Esophagus squamous epithelium (tissue), 5 donors: Measurements from ENCODE around the gene TMEM38A. TPM values are rescaled to one million over a fixed set of nuclear protein-coding genes. Genes with fewer than 3 reads are reported as not detected.
"Not testable (repeated sequence)": the region's sequence is repeated elsewhere in the genome, so short reads cannot be mapped to it uniquely, and the experiment has no call there.

Experiments used
- DNase-seq: peaks from one replicate; lab custom pipeline; 2025; lab: John Stamatoyannopoulos, UW
- H3K27ac ChIP-seq, 4 donors: fragments of 200-600 bp; sonication (generic); one replicate each; pipeline ENCODE4 v1.5.1; 2016 to 2019; ENCODE audit warnings: mild to moderate bottlenecking in 1 of 4
- H3K27me3 ChIP-seq, 4 donors: fragments of 200-600 bp; sonication (generic); 1 replicate in 3 of 4; 2 replicates in 1 of 4; pipeline versions ENCODE4 v1.5.1 to v1.6.0; 2017 to 2021; ENCODE audit warnings: antibody characterized with exemption in 1 of 4
- H3K36me3 ChIP-seq, 3 donors: fragments of 200-600 bp; sonication (generic); one replicate each; pipeline ENCODE4 v1.5.1; 2016 to 2019
- H3K4me1 ChIP-seq, 3 donors: fragments of 200-600 bp; sonication (generic); one replicate each; pipeline ENCODE4 v1.5.1; 2017 to 2019
- H3K4me3 ChIP-seq, 4 donors: fragments of 200-600 bp; sonication (generic); 1 replicate in 3 of 4; 2 replicates in 1 of 4; pipeline ENCODE4 v1.5.1; 2016 to 2019; ENCODE audit warnings: mild to moderate bottlenecking in 2 of 4, moderate library complexity in 1 of 4
- H3K9me3 ChIP-seq, 3 donors: fragments of 200-600 bp; sonication (generic); one replicate each; pipeline ENCODE4 v1.5.1; 2016 to 2019
- POLR2A ChIP-seq, 4 donors: fragments of 450-650 bp; IDR thresholded peaks; one replicate each; pipeline ENCODE4 v1.6.1; 2017; ENCODE audit warnings: antibody characterized with exemption in 4 of 4, mild to moderate bottlenecking in 4 of 4, moderate library complexity in 3 of 4
- WGBS, 2 donors: methylation state at CpG; one replicate each; pipeline ENCODE4 v1.1.5; 2018; 5-methylcytosine and 5-hydroxymethylcytosine counted together
- intact Hi-C: fragments of 100-400 bp; cut with DNase I; formaldehyde crosslinking; loops from one replicate; pipeline ENCODE4 v1.15.0; 2022
- total RNA-seq, 4 donors: library from RNA; depleted of rRNA; stranded (reverse); fragments of >200 nt; gene quantifications; one replicate each; pipeline ENCODE4 v1.1.0, GENCODE V29; 2016
- TF ChIP-seq, protein P1 (sequence below), 6 experiments: fragments of 450-650 bp in 4 of 6; fragments of 200-600 bp in 2 of 6; sonication (generic) in 2 of 6; IDR thresholded peaks; one replicate each; pipeline ENCODE4 v1.5.1; 2016 to 2019; ENCODE audit warnings: antibody characterized with exemption in 6 of 6, mild to moderate bottlenecking in 4 of 6, moderate library complexity in 4 of 6
- donor health status: DM: yes; HTN: yes; CAD: no.

TMEM38A gene
- total RNA-seq, 4 donors from 2014 or later = 2.0 to 5.6 (median 2.7) TPM

DNA sequence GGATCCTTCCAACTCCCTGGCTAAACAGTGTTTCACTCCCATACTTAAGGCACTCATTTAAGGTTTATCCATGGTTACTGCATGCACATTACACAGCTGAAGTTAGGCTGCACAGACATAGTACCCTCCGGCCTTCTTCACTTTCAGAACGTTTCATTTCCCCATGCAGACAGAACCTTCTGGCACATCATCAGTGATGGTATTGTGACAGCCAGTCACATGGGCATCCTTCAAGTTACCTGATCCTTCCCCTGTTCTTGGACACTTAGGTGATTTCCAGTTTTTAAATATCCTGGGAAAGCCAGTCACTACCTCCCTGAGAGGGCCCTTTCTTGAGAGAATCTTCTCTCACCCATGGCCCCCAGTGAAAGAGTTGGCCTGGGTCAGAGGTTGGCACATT, 10.1 kb upstream of the TMEM38A start:
- no peak for TF ChIP-seq POLR2A (IDR thresholded peaks at IDR 0.05)
- TF ChIP-seq, protein P1, sequence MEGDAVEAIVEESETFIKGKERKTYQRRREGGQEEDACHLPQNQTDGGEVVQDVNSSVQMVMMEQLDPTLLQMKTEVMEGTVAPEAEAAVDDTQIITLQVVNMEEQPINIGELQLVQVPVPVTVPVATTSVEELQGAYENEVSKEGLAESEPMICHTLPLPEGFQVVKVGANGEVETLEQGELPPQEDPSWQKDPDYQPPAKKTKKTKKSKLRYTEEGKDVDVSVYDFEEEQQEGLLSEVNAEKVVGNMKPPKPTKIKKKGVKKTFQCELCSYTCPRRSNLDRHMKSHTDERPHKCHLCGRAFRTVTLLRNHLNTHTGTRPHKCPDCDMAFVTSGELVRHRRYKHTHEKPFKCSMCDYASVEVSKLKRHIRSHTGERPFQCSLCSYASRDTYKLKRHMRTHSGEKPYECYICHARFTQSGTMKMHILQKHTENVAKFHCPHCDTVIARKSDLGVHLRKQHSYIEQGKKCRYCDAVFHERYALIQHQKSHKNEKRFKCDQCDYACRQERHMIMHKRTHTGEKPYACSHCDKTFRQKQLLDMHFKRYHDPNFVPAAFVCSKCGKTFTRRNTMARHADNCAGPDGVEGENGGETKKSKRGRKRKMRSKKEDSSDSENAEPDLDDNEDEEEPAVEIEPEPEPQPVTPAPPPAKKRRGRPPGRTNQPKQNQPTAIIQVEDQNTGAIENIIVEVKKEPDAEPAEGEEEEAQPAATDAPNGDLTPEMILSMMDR (IDR thresholded peaks at IDR 0.05) = no peak

GRCh38 chr19:16651421-16652188, 9.3 kb upstream of the TMEM38A start:
- H3K27me3 ChIP-seq, DNase-seq, intact Hi-C loops, H3K4me3 ChIP-seq, H3K9me3 ChIP-seq, H3K27ac ChIP-seq: not testable (repeated sequence)
- WGBS, 2 donors = 85 to 87% methylated on average over 8 of the region's 8 CpGs
- H3K4me1 ChIP-seq = peaks cover 0 to 41% (median 7%) of the 10 kb centered on the region in 3 donors
- peaks cover 21 to 96% (median 37%) of the 10 kb centered on the region in 3 donors for H3K36me3 ChIP-seq

More for the DNA sequence above, 10.1 kb upstream of the TMEM38A start:
- Histone ChIP-seq H3K27ac (no peak overlapping the region), H3K4me3 (no peak overlapping the region), H3K27me3 (no peaks in the 10 kb centered on the region), H3K4me1 (peaks cover 0 to 33% (median 7%) of the 10 kb centered on the region in 3 donors), H3K36me3 (peaks cover 15 to 96% (median 35%) of the 10 kb centered on the region in 3 donors), H3K9me3 (no peaks in the 10 kb centered on the region)
- WGBS, 2 donors = 73 to 77% methylated on average over 2 of the region's 2 CpGs
- no peak for DNase-seq
- intact Hi-C loops = no loop called here

DNA sequence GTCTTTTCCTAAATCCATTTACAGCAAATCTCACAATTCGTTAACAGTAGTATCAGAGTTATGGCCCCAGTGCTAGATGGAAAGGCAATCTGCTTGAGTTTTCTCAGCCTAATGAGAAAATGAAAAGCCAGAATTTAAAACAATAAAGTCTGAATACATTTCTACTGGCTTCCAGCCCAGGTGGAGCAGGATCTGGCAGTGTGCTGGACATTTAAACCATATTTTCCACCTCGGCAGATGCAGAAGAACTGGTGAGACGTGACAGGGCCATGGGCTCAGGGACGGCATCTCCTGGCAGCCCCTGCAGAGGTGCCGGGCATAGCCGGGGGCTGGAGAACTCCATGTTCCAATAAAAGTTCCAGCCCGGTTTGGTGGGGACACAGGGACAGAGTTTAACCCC, 8.1 kb upstream of the TMEM38A start:
- intact Hi-C loops = no loop called here
- TF ChIP-seq, protein P1 (IDR thresholded peaks at IDR 0.05) = no peak
- no peak for TF ChIP-seq POLR2A (IDR thresholded peaks at IDR 0.05)
- Histone ChIP-seq H3K4me3 (no peak overlapping the region), H3K27ac (no peak overlapping the region), H3K27me3 (no peaks in the 10 kb centered on the region), H3K4me1 (peaks cover 0 to 53% (median 7%) of the 10 kb centered on the region in 3 donors), H3K36me3 (peaks cover 26 to 97% (median 43%) of the 10 kb centered on the region in 3 donors), H3K9me3 (no peaks in the 10 kb centered on the region)
- WGBS, 2 donors = 60 to 74% methylated on average over 4 to 5 of the region's 7 CpGs
- DNase-seq = no peak

- H3K36me3 ChIP-seq = peaks cover 26 to 95% (median 45%) of the 10 kb centered on the region in 3 donors
- peak overlapping the region in 2 of 4 donors; percentile 40 to 43 for H3K27ac ChIP-seq
- H3K27me3 ChIP-seq = no peaks in the 10 kb centered on the region
- 90 to 92% methylated on average over 3 of the region's 3 CpGs for WGBS, 2 donors
- DNase-seq = no peak
- H3K9me3 ChIP-seq = no peaks in the 10 kb centered on the region
- intact Hi-C loops = no loop called here
- TF ChIP-seq, protein P1 (IDR thresholded peaks at IDR 0.05) = no peak
- no peak for TF ChIP-seq POLR2A (IDR thresholded peaks at IDR 0.05)
- peaks cover 7 to 65% (median 17%) of the 10 kb centered on the region in 3 donors for H3K4me1 ChIP-seq
- H3K4me3 ChIP-seq = no peak overlapping the region
Measured at GRCh38 chr19:16654140-16654539, 6.8 kb upstream of the TMEM38A start.

GRCh38 chr19:16654627-16655026, 6.3 kb upstream of the TMEM38A start:
- Histone ChIP-seq H3K36me3 (peaks cover 26 to 90% (median 45%) of the 10 kb centered on the region in 3 donors), H3K27ac (peak overlapping the region in 3 of 4 donors; percentile 4 to 43 (median 40)), H3K27me3 (no peaks in the 10 kb centered on the region), H3K4me3 (no peak overlapping the region), H3K9me3 (no peaks in the 10 kb centered on the region), H3K4me1 (peaks cover 10 to 64% (median 15%) of the 10 kb centered on the region in 3 donors)
- WGBS, 2 donors = 74 to 85% methylated on average over 2 to 3 of the region's 3 CpGs
- intact Hi-C loops = no loop called here
- DNase-seq = no peak
- TF ChIP-seq, protein P1 (IDR thresholded peaks at IDR 0.05) = no peak
- no peak for TF ChIP-seq POLR2A (IDR thresholded peaks at IDR 0.05)
